ENCODE data around the gene ACTN4.

DNA sequence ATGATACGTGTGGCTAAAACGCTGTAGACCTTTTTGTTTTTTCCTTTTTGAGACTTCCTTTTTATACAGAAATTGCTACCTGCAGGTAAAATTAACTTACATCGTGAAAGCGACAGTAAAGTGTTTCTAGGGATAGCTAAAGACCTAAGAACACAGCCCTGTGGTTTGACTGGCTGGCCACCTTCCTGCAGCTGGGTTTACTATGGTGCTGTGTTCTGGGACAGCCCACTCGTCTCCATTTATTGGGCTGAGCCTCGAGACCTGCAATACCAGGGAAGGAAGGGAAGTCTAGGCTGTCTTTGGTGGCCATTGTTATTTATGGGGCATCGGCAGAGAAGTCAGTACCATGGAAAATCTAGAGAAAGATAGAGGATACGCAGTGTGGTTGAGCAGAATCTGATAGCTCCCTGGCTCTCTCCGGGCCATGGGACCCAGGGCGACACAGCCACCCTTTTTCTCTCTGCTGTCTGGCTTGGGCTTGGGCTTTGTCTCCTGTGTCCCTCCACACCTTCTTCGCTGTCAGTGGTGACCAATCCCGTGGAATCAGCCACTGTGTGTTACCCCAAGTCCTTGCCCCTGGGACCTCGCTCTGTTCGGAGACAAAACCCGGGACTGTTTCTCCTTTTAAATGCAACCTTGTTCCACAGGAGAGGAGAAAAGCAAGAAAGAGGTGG, 30.9 kb downstream of the ACTN4 start:
- TF ChIP-seq, protein P1, sequence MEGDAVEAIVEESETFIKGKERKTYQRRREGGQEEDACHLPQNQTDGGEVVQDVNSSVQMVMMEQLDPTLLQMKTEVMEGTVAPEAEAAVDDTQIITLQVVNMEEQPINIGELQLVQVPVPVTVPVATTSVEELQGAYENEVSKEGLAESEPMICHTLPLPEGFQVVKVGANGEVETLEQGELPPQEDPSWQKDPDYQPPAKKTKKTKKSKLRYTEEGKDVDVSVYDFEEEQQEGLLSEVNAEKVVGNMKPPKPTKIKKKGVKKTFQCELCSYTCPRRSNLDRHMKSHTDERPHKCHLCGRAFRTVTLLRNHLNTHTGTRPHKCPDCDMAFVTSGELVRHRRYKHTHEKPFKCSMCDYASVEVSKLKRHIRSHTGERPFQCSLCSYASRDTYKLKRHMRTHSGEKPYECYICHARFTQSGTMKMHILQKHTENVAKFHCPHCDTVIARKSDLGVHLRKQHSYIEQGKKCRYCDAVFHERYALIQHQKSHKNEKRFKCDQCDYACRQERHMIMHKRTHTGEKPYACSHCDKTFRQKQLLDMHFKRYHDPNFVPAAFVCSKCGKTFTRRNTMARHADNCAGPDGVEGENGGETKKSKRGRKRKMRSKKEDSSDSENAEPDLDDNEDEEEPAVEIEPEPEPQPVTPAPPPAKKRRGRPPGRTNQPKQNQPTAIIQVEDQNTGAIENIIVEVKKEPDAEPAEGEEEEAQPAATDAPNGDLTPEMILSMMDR (conservative IDR thresholded peaks at IDR 0.05; ENCODE audit: low read length) = no peak
- TF ChIP-seq EZH2phosphoT487 (IDR thresholded peaks at IDR 0.05; ENCODE audit: borderline replicate concordance) = no peak
